Measurements from ENCODE around the gene RGL1.

The RGL1 gene

DNA sequence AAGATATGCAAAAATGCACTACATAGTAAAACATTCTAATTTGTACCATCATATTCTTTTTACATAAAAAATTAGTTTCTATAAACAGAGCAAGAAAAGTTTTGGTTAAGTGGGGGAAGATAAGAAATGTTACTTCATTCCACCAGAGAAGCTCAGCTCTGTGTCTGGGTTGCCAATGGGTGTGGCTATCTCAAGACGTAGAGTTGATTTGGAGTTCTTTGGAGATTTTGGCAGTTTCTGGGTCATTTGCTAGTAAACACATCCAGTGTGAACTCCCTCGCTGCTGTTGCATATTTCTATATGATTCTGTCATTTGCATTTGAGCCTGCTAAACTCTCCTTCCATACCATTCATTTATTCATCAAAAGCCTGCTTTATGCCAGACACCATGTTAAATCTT lies 7.2 kb downstream of the RGL1 start:
- H3K9me2 ChIP-seq (replicated peaks; ENCODE audit: control insufficient read depth, low read length) = no peaks in the 10 kb centered on the region
- H3K4me1 ChIP-seq (ENCODE audit: control insufficient read depth, low read length) = peaks cover 3% of the 10 kb centered on the region
- H3K27me3 ChIP-seq (ENCODE audit: control insufficient read depth, low read length) = no peaks in the 10 kb centered on the region
- no peaks in the 10 kb centered on the region for H3K36me3 ChIP-seq (ENCODE audit: control insufficient read depth, low read length)
- no peak overlapping the region for H3K27ac ChIP-seq (ENCODE audit: low read depth, low read length)
- no peak overlapping the region for H3K4me3 ChIP-seq (ENCODE audit: low read length)
- no peak overlapping the region for H3K4me2 ChIP-seq (ENCODE audit: low read length)
- TF ChIP-seq, protein P1, sequence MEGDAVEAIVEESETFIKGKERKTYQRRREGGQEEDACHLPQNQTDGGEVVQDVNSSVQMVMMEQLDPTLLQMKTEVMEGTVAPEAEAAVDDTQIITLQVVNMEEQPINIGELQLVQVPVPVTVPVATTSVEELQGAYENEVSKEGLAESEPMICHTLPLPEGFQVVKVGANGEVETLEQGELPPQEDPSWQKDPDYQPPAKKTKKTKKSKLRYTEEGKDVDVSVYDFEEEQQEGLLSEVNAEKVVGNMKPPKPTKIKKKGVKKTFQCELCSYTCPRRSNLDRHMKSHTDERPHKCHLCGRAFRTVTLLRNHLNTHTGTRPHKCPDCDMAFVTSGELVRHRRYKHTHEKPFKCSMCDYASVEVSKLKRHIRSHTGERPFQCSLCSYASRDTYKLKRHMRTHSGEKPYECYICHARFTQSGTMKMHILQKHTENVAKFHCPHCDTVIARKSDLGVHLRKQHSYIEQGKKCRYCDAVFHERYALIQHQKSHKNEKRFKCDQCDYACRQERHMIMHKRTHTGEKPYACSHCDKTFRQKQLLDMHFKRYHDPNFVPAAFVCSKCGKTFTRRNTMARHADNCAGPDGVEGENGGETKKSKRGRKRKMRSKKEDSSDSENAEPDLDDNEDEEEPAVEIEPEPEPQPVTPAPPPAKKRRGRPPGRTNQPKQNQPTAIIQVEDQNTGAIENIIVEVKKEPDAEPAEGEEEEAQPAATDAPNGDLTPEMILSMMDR (IDR thresholded peaks at IDR 0.05; ENCODE audit: low read depth, low read length, poor library complexity, severe bottlenecking) = no peak
- no peak for TF ChIP-seq EZH2phosphoT487 (IDR thresholded peaks at IDR 0.05; ENCODE audit: borderline replicate concordance, low read length)
- H3K9me3 ChIP-seq (ENCODE audit: control insufficient read depth, insufficient read depth, low read length) = no peaks in the 10 kb centered on the region
- H4K20me1 ChIP-seq (ENCODE audit: control insufficient read depth, insufficient read depth, low read depth, low read length) = no peaks in the 10 kb centered on the region
- no peaks in the 10 kb centered on the region for H3F3A ChIP-seq (ENCODE audit: control insufficient read depth, insufficient read depth)
- H3K79me2 ChIP-seq (ENCODE audit: control insufficient read depth, low read length) = no peaks in the 10 kb centered on the region

DNA sequence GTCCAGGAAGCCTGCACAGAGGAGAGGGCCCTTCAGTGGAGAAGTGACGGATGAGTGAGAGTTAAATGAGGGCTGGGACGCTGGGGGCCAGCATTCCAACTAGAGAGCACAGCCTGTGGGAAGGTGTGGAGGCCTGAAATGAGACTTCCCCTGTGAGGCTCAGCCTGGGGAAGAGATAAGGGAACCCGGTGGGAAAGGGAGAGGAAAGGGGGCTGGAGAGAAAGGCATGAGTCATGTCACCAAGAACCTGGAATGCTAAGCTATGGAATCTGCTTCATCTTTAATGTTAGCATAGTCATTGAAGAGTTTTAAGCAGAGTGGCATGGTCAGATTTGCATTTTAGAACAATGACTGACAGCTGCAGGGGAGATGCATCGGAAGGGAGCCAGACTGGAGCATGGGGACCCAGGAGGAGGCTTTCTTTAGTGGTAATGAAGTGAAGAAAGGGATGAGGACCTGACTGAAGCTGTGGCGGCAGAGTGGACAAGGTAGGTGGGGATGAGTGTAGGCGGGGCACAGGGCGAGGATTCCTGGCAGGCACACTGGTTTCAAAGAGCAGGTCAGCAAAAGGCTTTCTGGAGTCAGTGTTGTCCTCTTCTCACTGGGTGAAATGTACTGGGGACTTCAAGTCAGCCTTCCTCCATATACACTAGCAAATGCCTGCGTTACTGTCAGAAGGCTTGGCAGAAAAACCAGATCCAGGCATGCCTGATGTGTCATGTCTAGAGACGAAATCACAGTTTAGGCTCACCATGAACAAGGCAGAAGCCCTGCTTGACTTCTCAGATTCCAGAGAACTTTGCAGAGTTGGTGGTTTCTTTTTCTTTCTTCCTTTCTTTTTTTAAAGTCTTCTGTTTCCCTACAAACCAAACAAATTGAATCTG lies 8.0 kb downstream of the RGL1 start:
- Histone ChIP-seq H3K9me3 (ENCODE audit: control insufficient read depth, insufficient read depth, low read length) (no peaks in the 10 kb centered on the region), H3K9me2 (replicated peaks; ENCODE audit: control insufficient read depth, low read length) (no peaks in the 10 kb centered on the region), H4K20me1 (ENCODE audit: control insufficient read depth, insufficient read depth, low read depth, low read length) (no peaks in the 10 kb centered on the region), H3K36me3 (ENCODE audit: control insufficient read depth, low read length) (no peaks in the 10 kb centered on the region), H3K4me3 (ENCODE audit: low read length) (no peak overlapping the region), H3K79me2 (ENCODE audit: control insufficient read depth, low read length) (no peaks in the 10 kb centered on the region), H3F3A (ENCODE audit: control insufficient read depth, insufficient read depth) (no peaks in the 10 kb centered on the region), H3K27me3 (ENCODE audit: control insufficient read depth, low read length) (no peaks in the 10 kb centered on the region), H3K4me1 (ENCODE audit: control insufficient read depth, low read length) (peaks cover 8% of the 10 kb centered on the region), H3K27ac (ENCODE audit: low read depth, low read length) (no peak overlapping the region), H3K4me2 (ENCODE audit: low read length) (no peak overlapping the region)
- TF ChIP-seq, protein P1 (IDR thresholded peaks at IDR 0.05; ENCODE audit: low read depth, low read length, poor library complexity, severe bottlenecking) = no peak
- TF ChIP-seq EZH2phosphoT487 (IDR thresholded peaks at IDR 0.05; ENCODE audit: borderline replicate concordance, low read length) = no peak

DNA sequence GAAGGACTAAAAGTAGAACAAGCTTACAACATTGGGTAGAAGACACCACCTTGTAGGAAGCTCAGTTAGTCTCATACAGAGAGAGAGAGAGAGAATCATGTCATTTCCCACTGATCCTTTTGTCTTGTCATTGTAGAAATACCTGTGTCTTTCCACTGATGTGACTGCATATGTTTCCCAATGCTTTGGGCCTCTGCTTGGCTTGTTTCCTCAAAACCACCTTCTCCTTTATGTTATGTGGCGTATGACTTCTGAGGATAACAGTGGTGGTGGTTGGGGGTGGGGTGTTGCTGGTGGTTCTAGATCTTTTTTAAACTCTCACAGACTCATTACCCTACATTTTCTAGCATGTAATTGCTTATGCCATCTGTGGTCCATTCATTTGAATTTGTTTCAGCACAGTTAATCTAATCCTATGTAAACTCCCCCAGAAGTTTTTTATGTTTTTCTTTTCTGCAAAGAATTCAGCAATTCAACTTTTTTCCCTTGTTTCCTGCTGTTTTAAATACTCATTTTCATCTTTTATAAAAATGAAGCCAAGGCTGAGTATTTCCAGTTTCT lies 9.3 kb downstream of the RGL1 start:
- H3K27me3 ChIP-seq (ENCODE audit: control insufficient read depth, low read length) = no peaks in the 10 kb centered on the region
- H3K27ac ChIP-seq (ENCODE audit: low read depth, low read length) = no peak overlapping the region
- H4K20me1 ChIP-seq (ENCODE audit: control insufficient read depth, insufficient read depth, low read depth, low read length) = no peaks in the 10 kb centered on the region
- H3K4me3 ChIP-seq (ENCODE audit: low read length) = no peak overlapping the region
- H3K36me3 ChIP-seq (ENCODE audit: control insufficient read depth, low read length) = no peaks in the 10 kb centered on the region
- H3F3A ChIP-seq (ENCODE audit: control insufficient read depth, insufficient read depth) = no peaks in the 10 kb centered on the region
- TF ChIP-seq, protein P1 (IDR thresholded peaks at IDR 0.05; ENCODE audit: low read depth, low read length, poor library complexity, severe bottlenecking) = no peak
- no peak for TF ChIP-seq EZH2phosphoT487 (IDR thresholded peaks at IDR 0.05; ENCODE audit: borderline replicate concordance, low read length)
- H3K9me3 ChIP-seq (ENCODE audit: control insufficient read depth, insufficient read depth, low read length) = no peaks in the 10 kb centered on the region
- no peaks in the 10 kb centered on the region for H3K79me2 ChIP-seq (ENCODE audit: control insufficient read depth, low read length)
- H3K4me2 ChIP-seq (ENCODE audit: low read length) = no peak overlapping the region
- no peaks in the 10 kb centered on the region for H3K9me2 ChIP-seq (replicated peaks; ENCODE audit: control insufficient read depth, low read length)
- peaks cover 8% of the 10 kb centered on the region for H3K4me1 ChIP-seq (ENCODE audit: control insufficient read depth, low read length)

Measured in DOHH2 (cell line).